Activated CD4-positive, alpha-beta T cell treated with anti-CD3 and anti-CD28 coated beads, Interleukin-2, amount 50 U/mL, for 1 hour (primary cell): ENCODE measurements around the gene MRTFB.

ENCODE experiments used
- DNase-seq: peaks from one replicate; pipeline ENCODE4 v3.0.0-alpha.2; 2020

The MRTFB gene

DNA sequence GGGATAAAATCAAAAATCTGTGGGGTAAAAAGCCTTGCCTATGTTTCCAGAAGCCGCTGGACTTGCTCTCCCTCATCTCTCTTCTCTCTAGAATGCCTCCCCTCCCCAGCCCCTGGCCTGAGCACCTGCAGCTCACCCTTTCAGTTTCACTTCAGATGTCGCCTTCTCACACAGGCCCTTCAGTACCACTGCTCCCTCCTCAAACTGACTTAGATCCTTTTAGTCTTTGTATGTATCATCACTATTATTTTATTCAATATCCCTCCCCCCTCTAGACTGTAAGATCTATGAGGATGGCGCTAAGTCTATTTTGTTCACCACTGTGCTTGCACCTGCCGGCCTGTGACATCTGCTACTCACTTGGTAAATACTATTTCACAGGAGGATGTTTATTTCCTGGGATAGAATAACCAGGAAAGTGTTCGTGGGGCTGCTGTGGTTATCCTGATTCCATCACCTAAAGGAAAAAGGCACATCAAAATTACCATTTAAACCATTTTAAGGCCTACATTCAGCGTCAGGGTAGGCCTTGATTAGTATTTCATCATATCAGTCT lies 122.3 kb downstream of the MRTFB start:
- DNase-seq, result no peak

DNA sequence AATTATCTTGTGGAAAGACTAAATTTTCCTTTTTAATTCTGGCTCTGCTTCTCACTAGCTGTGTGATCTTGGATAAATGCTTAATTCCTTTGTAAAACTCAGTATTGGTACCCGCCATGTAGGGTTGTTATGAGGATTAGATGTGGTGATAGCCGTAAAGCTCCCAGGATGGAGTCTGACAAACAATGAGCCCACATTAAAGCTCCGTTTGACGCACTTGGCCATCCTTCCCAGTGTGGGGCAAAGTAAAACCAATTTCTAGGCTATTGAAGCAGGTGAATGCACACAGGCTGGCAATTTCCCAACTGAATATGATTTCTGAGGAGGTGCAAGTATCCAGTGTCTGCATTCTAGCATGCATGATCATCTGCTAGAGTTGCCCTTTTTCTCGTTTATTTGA lies 123.6 kb downstream of the MRTFB start:
- no peak for DNase-seq

DNA sequence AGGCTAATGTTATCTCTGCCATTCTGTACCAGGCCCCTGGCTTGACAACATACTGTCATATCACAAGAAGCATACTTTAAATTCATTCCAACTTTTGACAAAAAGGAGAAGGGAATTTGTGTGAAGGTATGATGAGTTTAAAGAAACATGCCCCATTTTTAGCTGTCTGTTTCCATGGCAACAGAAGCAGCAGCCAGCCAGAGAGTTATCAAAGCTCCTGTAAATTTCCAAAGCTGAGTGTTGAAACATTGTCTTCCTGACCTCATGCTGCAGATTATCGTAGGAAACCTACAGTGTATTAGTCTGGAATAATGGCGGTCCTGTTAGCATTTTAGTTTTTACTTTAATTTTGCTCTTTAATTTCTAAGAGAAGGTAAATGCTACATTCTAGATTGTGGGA lies 124.9 kb downstream of the MRTFB start:
- DNase-seq, result no peak

DNA sequence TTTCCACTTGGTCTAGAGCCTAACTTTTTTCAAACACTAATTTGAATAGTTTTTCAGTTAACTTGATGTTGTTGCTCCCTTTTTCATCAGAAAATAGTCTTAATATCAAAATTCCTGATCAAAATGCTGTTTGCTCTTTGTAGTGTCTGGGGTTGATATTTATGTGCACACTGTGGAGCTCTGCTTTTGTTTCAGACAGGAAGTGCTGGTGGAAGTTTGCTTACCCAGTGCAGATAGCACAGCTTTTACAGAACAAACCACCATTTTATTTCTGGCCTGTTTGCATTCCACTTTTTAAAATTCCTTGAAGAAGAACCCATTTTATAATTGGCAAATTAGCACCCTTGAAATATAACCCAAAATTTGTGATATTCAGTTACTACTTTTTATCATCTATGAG lies 125.4 kb downstream of the MRTFB start:
- DNase-seq, result no peak

DNA sequence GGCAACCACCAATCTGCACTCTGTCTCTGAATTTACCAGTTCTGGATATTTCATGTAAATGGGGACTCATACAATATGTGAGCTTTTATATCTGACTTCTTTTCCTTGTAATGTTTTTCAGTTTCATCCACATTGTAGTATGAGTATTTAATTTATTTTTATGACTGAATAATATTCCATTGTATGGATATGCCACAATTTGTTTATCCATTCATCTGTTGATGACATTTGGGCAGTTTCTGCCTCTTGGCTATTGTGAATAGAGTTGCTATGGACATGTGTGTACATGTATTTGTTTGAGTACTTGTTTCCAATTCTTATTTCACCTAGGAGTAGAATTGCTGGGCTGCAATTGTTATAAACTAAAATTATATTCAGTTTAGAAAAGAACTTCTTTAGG lies 126.9 kb downstream of the MRTFB start:
- DNase-seq, result no peak

DNA sequence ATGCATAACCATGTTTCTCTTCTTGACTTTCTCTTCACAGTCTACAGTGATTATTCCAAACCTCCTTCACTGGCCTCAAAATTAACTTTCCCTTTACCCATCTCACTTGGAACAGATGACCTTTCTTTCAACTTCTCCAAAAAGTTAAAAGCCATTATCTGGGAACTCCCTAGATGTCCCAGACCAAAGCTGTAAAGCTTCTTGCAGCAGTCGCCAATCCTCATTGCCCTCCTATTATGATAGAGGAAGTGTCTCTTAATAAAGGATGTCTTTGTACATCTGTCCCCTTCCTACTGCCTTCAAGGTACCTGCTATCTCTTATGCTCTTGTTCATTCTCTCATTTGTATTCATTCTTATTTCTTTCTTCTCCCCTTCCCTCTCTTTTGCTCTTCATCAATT lies 127.5 kb downstream of the MRTFB start:
- no peak for DNase-seq

DNA sequence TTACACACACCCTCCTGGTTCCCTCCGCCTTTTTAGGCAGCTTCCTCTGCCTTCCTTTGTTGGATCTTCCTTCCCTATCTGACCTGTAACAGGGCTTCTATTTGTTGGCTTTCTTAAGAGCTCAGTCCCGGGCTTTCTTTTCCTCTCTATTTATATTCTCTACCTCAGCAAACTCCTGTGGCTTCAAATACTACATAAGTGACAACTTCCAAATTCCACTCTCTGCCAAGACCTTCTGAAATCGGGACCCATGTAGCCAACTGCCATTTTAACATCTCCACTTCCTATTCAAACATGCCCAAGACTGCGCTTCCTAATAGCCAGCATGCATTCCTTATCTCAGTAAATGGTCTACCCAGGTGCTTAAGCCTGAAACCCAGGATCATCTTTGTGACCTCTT lies 128.1 kb downstream of the MRTFB start:
- DNase-seq, result no peak

DNA sequence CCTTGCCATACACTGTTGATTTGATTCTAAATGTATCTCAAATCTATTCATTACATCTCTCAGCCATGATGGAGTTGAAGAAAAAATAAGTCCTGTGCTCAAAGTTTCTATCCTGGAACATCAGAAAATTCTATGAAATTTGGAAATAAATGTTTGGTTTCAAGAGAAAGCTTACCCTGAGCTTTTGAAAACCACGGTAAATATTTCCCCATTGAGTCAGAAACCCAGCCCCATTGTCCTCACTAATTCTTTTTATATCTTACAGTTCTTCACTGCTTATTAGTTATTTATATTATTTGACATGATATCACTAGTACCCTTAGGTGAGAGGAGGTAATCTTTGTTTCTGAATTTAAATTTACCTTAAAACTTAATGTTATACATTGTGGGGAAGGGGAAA lies 128.5 kb downstream of the MRTFB start:
- no peak for DNase-seq

DNA sequence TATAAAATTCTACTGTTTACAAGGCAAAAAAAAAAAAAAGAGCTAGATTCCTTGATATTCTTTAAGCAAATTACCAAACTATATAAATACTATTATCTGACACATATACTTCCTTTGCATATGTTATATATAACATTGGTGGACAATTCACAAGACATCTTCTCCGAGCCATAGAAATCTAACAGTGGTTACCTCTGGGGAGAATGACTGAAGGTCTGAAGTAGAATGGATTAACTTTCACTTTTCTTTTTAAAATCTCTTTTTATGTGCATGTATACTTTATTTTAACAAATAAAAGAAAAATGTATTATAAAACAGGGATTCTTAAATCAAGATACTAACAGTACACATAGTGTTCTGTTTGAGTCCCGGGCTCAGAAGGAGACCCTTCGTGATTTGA lies 131.0 kb downstream of the MRTFB start:
- no peak for DNase-seq

DNA sequence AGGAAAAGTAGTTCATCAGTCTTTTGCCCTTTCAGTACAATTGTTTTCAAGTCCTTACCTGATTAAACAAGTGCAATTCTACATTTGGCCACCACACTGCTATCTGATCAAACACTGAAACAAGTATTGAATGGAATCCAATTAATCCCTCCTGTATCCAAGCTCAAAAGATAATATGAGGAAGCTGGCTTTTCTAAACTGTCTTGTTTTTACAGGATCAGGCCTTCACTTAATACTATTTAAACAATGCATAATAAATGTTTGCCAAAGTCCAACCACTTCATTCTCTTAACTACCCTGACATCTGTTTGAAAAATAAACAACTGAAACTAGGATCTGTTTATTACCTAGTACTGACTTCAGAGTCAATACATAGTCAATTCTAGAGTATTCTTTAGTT lies 131.6 kb downstream of the MRTFB start:
- no peak for DNase-seq

DNA sequence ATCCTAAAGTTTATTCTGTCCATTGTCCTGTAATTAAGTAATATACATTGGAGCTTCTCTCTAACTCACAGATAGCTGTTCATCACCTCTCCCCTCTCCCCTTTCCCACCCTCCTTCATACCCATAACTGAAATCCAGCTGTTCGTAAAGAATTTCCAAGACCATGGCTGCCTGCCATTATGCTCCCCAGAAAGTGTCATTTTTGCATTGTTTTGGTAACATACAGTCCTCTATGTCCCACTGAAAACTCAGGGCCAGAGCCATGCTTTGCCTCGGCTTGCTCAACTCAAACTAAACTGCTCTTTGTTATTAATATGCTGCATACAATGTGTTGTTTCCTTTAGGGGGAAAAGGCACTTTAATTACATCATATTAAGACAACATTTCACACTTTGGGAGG lies 132.0 kb downstream of the MRTFB start:
- no peak for DNase-seq

DNA sequence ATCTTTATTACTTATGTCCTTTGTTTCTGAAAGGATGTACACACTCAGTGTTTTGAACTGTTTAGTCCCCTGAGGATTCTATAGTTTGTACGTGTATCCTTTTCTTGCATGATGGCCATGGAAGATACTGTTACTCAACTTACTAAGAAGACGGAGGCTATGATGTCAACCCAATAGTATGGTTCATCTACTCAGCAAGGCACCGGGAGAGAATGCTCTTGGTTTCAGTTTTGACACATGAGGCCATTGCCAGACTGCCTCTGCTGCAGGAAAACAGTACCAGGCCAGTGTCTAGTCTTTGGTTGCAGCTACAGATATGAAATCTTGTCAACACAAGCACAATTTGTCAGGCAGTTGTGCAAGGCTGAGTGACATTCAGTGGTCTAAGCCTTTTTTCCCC lies 134.5 kb downstream of the MRTFB start:
- DNase-seq, result no peak

DNA sequence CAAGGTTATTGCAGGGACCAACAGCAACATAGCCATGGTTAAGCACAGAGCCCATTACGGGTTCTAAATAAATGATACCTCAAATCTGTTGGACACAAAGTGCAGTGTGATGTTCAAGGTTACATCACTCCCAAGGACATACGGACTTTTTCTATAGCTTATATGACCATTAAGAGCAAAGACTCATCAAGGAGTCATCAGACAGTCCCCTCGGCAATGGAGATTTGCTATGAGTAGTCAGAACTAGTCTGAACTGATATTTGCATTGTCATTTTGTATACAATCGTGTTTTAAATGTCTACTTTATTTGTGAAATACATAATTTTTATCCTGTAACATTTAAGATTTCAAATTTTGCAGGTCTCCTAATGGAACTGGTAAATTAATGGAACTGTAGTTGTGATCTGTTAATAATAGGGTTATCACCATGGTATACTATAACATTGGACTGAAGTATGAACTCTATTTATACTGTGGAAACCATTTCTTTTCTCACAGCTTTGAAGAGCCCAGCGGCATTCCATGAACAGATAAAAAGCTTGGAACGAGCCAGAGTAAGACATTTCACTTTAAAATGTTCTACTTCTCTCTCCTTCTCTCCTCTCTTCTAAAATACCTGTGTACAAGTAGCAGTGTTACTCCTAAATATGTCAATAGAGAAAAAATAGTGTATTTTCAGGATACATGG lies 140.9 kb downstream of the MRTFB start:
- no peak for DNase-seq

DNA sequence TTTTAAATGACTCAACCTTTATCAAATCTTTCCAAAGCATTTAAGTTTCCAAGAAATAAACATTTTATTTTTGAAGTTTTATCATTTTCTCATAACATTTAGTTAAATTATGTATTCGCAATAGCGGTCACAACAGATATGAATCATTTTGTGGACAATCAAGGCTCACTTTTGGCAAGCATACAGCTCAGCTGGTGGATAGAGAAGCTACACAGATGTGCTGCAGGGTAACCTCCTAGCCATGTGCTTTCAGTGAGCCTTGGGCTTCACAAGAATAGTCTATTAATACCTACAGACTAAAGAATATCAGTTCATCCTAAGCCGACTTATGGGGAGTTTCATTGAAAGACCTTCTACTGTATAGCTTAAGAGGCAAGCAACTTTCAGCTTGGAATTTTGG lies 144.8 kb downstream of the MRTFB start:
- DNase-seq, result no peak

DNA sequence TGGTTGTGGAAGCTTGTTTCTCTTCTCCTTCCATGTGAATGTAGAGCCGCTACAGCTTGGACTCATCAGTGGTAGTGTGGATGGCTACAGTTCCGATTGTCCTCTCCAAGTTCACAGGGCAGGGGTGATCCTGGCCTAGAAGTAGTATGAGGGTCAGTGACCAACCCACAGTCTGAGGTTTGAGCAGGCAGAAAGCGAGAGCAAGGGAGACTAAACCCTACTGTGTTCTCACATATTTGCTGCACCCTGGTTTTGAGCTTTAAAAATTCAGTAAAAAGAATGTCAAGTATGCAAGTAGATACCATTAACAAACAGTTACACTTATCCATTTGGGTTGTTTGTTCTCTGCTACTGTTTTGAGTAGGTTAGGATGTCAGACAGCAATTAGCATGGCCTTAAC lies 148.9 kb downstream of the MRTFB start:
- no peak for DNase-seq

DNA sequence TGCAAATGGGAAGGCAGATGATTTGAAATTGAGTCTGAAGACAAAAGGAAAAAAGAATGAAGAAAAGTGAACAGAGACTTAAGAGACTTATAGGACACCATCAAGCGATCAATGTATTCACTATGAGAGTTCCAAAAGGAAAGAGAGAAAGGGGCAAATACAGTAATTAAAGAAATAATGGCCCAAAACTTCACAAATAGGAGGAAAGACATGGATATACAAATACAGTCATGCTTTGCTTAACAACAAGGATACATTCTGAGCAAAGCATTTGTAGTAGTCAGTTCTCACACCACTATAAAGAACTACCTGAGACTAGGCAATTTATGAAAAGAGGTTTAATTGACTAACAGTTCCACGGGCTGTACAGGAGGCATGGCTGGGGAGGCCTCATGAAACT lies 152.5 kb downstream of the MRTFB start:
- no peak for DNase-seq

DNA sequence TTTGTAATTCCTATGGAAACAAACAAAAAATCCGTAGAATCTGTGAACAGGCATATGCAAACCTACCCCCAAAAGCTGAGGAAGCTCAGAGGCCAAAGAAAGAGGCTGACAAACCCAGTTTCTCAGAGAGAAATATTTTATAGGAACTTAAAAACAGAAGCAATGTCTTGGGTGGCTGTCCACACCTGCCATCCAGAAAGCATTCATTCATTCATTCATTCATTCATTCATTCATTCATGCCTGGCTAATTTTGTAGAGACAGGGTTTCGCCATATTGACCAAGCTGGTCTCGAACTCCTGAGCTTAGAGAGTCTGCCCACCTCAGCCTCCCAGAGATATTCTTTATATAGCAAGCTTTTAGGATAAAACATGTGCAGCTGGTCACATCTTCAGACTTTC lies 154.3 kb downstream of the MRTFB start:
- no peak for DNase-seq

DNA sequence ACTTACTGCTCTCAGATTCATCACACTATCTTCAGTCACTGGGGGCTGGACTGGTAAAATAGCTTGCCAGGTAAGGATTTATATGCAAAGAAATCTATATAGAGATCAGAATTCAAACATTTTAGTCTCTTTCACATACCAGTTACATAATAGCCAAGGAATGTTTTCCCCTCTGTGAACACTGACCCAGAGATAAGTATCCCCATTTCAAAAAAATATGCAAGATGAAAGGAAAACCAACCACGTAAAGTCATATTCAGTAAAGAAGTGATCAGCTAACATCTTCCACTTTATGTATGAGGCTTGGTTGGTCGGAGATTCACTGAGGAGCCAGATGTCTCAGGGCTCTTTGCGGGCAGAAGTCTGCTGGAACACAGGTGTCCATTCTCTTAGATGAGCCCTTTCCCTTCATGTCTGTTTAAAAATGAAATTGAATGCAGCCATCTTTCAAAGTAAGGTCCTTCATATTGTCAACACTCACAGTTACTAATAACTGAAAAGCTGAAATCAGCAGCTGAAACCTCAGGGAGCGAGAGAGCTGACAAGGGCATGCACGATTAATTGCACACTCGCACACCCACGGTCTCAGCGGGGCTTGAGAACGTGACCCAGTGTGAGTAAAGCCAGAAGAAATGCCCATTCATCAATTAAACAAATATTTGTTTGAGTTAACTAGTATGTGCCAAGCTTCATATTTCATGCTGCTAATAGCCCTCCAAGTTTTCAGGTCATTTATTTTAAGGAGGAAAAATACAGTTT lies 161.2 kb downstream of the MRTFB start:
- DNase-seq, result no peak

DNA sequence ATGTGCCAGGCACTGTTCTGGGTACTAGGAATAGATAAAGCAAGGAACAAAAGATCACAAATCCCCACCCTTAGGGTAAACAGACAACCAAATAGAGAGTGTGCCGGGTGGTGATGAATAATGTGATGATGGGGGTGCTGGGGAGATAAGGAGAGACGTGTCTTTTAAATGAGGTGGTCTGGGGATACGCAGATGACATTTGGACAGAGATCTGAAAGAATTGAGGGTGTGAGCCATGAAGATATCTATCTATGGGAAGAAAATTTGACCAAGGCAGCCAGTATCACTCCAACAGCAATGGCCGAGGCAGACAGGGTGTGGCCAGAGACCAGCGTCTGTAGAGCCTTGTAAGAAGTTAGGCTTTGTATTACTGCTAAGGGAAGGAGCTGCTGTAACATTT lies 165.3 kb downstream of the MRTFB start:
- no peak for DNase-seq

DNA sequence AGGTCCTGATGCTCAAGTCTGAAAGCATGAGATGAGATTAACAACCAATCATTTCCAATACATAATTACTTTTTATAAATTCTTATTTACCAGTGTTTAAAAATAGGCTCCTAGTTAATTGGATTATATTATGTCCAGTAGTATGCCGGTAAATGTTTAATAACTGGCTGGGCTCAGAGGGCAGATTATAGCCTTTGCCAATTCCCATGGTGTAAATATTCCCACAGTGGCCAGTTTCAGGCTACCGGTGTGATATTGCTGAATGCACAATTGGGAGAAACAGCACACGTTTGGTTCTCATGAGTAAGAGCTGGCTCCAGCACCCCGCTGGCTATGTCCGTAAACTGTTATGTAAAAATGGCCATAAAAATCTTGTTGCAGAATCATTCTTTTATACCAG lies 167.6 kb downstream of the MRTFB start:
- no peak for DNase-seq

DNA sequence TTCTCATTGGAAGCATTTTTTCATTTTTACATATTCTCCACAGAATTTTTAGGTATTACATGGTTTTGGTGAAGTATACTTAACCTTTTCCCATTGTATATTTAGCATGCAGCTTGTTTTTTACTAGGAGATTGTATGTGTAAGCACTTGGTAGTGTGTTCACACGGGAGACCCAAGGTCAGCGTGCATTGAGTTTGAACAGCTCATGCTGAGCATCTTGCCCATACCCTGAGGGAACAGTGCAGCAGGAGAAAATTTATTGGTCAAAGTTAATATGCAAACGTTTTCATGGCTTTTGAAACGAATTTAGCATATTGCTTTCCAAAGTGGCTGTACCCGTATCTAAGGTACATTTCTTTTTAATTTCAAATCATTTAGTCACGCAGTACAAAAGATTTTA lies 168.7 kb downstream of the MRTFB start:
- DNase-seq, result no peak

DNA sequence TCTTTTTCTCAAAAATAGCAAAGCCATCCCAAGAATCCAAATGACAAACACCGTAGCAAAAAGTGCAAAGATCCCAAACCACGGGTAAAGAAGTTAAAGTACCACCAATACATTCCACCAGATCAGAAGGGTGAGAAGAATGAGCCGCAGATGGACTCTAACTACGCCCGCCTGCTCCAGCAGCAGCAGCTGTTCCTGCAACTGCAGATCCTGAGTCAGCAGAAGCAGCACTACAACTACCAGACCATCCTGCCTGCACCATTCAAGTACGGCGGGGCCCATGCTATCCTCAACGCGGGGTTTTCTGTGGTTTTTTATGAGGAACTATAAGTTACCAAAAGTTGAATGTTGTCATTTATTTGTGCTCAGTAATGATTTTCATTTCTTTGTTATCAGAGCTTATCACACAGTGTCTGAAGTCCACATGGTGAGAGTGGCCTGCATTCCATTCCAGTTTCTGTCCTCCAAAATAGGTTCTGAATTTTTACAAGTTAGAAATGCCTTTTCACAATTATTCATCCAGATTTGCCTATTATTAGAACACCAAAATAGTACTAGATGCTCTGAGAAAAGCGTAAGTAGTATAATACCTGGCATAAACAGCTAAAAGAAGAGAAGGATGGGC lies 169.2 kb downstream of the MRTFB start:
- no peak for DNase-seq

DNA sequence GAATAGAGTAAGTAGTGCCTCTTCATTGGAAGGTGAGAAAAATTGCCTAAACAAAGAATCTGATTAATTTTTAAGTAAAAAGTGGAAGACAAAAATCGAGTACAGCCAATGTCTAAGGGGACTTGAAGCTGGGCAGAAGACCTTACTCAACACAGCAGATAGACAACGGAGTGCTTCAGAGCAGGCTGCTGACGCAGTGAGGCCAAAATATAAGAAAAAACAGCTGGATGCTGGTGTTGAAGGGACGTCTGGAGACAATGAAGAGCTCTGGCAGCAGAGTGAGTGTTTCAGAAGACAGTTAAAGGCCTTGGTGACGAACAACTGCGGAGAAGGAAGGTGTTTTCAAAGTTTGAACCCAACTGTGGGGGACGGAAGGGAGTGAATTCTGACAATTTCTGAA lies 169.8 kb downstream of the MRTFB start:
- DNase-seq, result no peak

DNA sequence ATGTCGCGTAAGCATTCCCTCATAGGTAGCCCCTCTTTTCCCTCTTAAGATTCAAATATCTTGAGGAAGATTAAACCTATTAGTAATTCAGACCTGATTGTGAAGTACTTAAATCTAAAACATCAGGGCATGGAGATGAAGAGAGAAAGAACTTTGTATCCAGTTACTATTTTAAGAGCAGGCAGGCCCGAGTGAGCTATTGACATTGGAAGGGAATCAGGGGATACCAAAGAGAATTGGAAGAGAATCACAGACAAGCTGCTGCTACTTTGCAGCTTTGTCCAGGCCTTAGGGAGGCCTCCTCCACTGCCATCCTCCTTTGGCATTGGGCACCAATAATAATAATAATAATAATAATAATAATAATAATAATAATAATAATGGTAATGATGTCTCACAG lies 170.5 kb downstream of the MRTFB start:
- no peak for DNase-seq
